Lower leg skin (tissue), 3 donors: ENCODE measurements around the gene NR2F1-AS1.

ENCODE experiments used
- CTCF ChIP-seq, 3 donors: fragments of 450-650 bp; IDR thresholded peaks; one replicate each; pipeline ENCODE4 v1.5.1; 2016; ENCODE audit warnings: antibody characterized with exemption in 3 of 3, mild to moderate bottlenecking in 3 of 3, moderate library complexity in 2 of 3
- POLR2A ChIP-seq, 2 donors: fragments of 450-650 bp; IDR thresholded peaks; one replicate each; pipeline ENCODE4 v1.6.1; 2016 to 2017; ENCODE audit warnings: antibody characterized with exemption in 2 of 2, mild to moderate bottlenecking in 1 of 2, moderate library complexity in 1 of 2

DNA sequence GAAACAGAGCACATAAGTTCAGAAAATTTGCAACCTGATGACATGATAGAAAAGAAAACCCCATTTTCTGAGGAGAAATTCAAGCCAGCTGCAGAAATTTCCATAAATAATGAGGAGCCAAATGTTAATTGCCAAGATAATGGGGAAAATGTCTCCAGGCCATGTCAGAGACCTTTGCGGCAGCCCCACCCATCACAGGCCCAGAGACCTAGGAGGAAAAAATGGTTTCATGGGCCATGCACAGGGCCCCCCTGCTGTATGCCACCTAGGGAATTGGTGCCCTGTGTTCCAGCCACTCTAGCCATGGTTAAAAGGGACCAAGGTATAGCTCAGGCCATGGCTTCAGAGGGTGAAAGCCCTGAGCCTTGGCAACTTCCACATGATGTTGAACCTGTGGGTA is 118.1 kb downstream of the NR2F1-AS1 start:
- TF ChIP-seq CTCF (IDR thresholded peaks at IDR 0.05) (no peak), POLR2A (IDR thresholded peaks at IDR 0.05) (no peak)
